ENCODE measurements around the gene OR2T6. TPM values are rescaled to one million over a fixed set of nuclear protein-coding genes. Genes with fewer than 3 reads are reported as not detected.

Gene OR2T6
- total RNA-seq, 2 experiments from 2014 or later: not detected

DNA sequence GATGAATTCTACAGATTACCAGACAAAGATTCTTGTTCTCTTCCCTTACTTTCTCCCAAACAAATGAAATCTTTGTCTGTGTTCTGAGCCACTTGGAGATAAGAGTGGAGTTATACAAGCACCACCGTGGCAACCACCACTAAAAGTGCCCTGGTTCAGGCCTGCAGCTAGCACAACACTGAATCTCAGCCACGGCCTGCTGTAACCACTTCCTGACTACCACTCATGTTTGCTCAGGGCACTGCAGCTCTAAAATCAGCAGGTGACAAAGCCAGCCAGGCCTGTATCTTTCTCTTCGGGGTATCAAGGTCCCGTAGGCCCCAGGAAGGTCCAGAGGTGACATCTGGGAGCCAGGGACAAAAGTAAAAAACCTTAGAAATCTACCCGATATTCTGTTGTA lies 3.2 kb upstream of the OR2T6 start:
- H3K36me3 ChIP-seq (ENCODE audit: insufficient read depth, low read length): no peaks in the 10 kb centered on the region
- no peak overlapping the region for H3K27ac ChIP-seq (ENCODE audit: low read depth in 1 of 2, low read length in 2 of 2)
- H3K4me1 Mint-ChIP-seq (ENCODE audit: low read depth): peaks cover 12% of the 10 kb centered on the region
- no peak overlapping the region for H3K27ac Mint-ChIP-seq
- no peaks in the 10 kb centered on the region for H3K4me1 ChIP-seq (ENCODE audit: insufficient read depth, low read length)
- POLR2A ChIA-PET: no interaction called here
- H3K27me3 ChIP-seq (ENCODE audit: control insufficient read depth in 1 of 2, insufficient read depth in 2 of 2, low read length in 2 of 2): no peaks in the 10 kb centered on the region
- TF ChIP-seq, protein P1, sequence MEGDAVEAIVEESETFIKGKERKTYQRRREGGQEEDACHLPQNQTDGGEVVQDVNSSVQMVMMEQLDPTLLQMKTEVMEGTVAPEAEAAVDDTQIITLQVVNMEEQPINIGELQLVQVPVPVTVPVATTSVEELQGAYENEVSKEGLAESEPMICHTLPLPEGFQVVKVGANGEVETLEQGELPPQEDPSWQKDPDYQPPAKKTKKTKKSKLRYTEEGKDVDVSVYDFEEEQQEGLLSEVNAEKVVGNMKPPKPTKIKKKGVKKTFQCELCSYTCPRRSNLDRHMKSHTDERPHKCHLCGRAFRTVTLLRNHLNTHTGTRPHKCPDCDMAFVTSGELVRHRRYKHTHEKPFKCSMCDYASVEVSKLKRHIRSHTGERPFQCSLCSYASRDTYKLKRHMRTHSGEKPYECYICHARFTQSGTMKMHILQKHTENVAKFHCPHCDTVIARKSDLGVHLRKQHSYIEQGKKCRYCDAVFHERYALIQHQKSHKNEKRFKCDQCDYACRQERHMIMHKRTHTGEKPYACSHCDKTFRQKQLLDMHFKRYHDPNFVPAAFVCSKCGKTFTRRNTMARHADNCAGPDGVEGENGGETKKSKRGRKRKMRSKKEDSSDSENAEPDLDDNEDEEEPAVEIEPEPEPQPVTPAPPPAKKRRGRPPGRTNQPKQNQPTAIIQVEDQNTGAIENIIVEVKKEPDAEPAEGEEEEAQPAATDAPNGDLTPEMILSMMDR (IDR thresholded peaks at IDR 0.05): no peak
- no peaks in the 10 kb centered on the region for H3K36me3 Mint-ChIP-seq (ENCODE audit: low read depth)
- ATAC-seq (ENCODE audit: poor library complexity): peak; percentile 52
- intact Hi-C loops (cut with DNase I, micrococcal nuclease): no loop called here
- DNase-seq: peak in 2 of 14 experiments; percentile 8 to 21
- H3K9me3 Mint-ChIP-seq: no peaks in the 10 kb centered on the region
- H3K27me3 Mint-ChIP-seq: no peaks in the 10 kb centered on the region
- no peak overlapping the region for H3K4me3 Mint-ChIP-seq
- CTCF ChIA-PET: no interaction called here
- no peaks in the 10 kb centered on the region for H3K9me3 ChIP-seq (ENCODE audit: control insufficient read depth in 1 of 2, insufficient read depth in 1 of 2, low read length in 2 of 2)
- H3K4me3 ChIP-seq (ENCODE audit: low read length): no peak overlapping the region

DNA sequence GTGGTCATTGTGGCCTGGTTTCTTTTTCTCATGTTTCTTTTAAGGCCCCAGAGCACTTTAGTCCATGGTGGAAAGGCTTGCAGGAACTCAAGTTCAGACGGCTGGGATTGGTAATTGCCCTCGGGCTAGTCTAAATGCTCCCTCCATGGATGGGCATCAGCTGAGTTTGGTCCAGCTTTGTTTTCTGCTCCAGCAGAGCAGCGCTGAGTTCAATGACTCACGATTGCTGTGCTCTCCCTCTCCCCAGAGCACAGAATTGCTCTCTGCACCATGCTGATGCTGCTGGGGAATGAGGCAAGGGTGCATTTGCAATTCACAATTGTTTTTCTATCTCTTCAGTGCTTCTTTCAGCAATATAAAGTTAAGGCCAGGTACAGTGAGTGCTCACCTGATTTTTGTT lies 1.8 kb upstream of the OR2T6 start:
- Mint-ChIP-seq H3K4me3 (no peak overlapping the region), H3K36me3 (ENCODE audit: low read depth) (no peaks in the 10 kb centered on the region), H3K4me1 (ENCODE audit: low read depth) (peaks cover 12% of the 10 kb centered on the region), H3K27me3 (no peaks in the 10 kb centered on the region), H3K27ac (no peak overlapping the region), H3K9me3 (no peaks in the 10 kb centered on the region)
- DNase-seq (no peak), ATAC-seq (ENCODE audit: poor library complexity) (no peak)
- ChIA-PET POLR2A (no interaction called here), CTCF (no interaction called here)
- Histone ChIP-seq H3K4me1 (ENCODE audit: insufficient read depth, low read length) (no peaks in the 10 kb centered on the region), H3K9me3 (ENCODE audit: control insufficient read depth in 1 of 2, insufficient read depth in 1 of 2, low read length in 2 of 2) (no peaks in the 10 kb centered on the region), H3K27me3 (ENCODE audit: control insufficient read depth in 1 of 2, insufficient read depth in 2 of 2, low read length in 2 of 2) (no peaks in the 10 kb centered on the region), H3K27ac (ENCODE audit: low read depth in 1 of 2, low read length in 2 of 2) (no peak overlapping the region), H3K4me3 (ENCODE audit: low read length) (no peak overlapping the region), H3K36me3 (ENCODE audit: insufficient read depth, low read length) (no peaks in the 10 kb centered on the region)
- TF ChIP-seq, protein P1 (IDR thresholded peaks at IDR 0.05): no peak
- intact Hi-C loops (cut with DNase I, micrococcal nuclease): no loop called here

DNA sequence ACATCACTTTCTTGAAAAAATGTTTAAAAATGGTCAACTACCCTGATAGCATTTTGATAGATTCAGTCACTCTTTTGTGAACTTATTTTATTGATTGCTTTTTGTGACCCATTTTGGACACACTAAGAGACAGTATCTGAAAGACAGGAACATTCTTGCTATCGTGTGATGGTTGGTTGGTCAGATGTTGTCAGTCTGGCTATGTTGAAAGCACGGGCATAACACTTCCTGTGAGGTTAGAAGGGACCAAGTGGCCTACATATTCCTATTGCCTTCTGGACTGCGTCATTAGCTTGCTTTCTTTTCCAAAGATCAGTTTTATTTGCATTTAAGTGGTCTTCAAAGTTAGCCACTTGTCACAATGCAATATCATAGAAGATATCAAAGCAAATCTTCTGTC lies 1.4 kb downstream of the OR2T6 start:
- H3K27ac ChIP-seq (ENCODE audit: low read depth in 1 of 2, low read length in 2 of 2): no peak overlapping the region
- intact Hi-C loops (cut with DNase I, micrococcal nuclease): no loop called here
- Mint-ChIP-seq H3K36me3 (ENCODE audit: low read depth) (no peaks in the 10 kb centered on the region), H3K27ac (no peak overlapping the region), H3K4me3 (no peak overlapping the region), H3K9me3 (no peaks in the 10 kb centered on the region), H3K4me1 (ENCODE audit: low read depth) (peaks cover 9% of the 10 kb centered on the region), H3K27me3 (no peaks in the 10 kb centered on the region)
- H3K9me3 ChIP-seq (ENCODE audit: control insufficient read depth in 1 of 2, insufficient read depth in 1 of 2, low read length in 2 of 2): no peaks in the 10 kb centered on the region
- no peak for DNase-seq
- H3K36me3 ChIP-seq (ENCODE audit: insufficient read depth, low read length): no peaks in the 10 kb centered on the region
- ChIA-PET CTCF (no interaction called here), POLR2A (no interaction called here)
- no peak overlapping the region for H3K4me3 ChIP-seq (ENCODE audit: low read length)
- TF ChIP-seq, protein P1 (IDR thresholded peaks at IDR 0.05): no peak
- H3K4me1 ChIP-seq (ENCODE audit: insufficient read depth, low read length): no peaks in the 10 kb centered on the region
- no peaks in the 10 kb centered on the region for H3K27me3 ChIP-seq (ENCODE audit: control insufficient read depth in 1 of 2, insufficient read depth in 2 of 2, low read length in 2 of 2)
- no peak for ATAC-seq (ENCODE audit: poor library complexity)
